ENCODE measurements around the gene KSR1.

- TF ChIP-seq CTCF (conservative IDR thresholded peaks at IDR 0.05; ENCODE audit: low read depth, low read length) (no peak), EZH2 (IDR thresholded peaks at IDR 0.05; ENCODE audit: borderline replicate concordance, low read depth, low read length, poor library complexity, severe bottlenecking) (no peak)
These were observed 172.1 kb downstream of the KSR1 start for GRCh38 chr17:27628376-27628775.
